ENCODE results near the gene FDXR.
"Not testable (repeated sequence)": the region's sequence is repeated elsewhere in the genome, so short reads cannot be mapped to it uniquely, and the experiment has no call there.

FDXR gene

DNA sequence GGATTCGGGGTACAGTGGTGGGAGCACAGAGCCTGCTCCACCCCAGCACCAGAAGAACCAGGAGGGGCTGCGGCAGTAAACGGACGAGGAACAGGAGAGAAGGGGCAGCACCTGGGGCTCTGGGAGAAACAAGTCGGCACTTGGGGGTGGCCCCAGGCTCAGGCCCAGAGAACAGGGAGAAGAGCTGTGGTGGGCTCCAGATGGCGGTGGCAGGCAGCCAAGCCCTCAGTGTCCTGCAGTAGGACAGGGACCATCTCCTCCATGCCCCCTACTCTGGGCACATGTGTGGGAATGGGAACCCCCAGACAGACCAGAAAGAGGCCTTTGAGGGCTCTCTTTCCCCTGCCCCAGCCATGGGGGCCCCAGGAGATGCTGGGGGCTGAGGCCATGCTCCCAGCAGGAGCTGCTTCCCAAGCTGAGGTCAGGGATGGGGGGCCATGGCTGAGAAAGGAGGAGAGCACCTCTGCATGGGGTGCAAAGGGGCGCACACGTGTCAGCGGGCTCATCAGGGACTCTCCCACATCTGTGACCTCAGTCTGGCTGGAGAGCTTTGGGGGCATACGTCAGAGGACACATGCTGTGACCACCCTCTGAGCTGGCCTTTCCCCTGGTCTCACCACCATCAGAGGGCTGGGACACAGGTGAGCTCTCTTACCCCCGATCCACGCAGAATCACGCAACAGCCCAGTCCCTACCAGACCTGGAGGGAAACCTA lies 43.5 kb upstream of the FDXR start:
- no peak overlapping the region for H3K27ac ChIP-seq
- peaks cover 51% of the 10 kb centered on the region for H3K27me3 ChIP-seq
- no peak overlapping the region for H3K4me3 ChIP-seq (ENCODE audit: low read depth in 1 of 2, low read length in 1 of 2)
- H3K9me3 ChIP-seq, result no peaks in the 10 kb centered on the region
- no peaks in the 10 kb centered on the region for H3K36me3 ChIP-seq
- no peaks in the 10 kb centered on the region for H3K4me1 ChIP-seq (ENCODE audit: control insufficient read depth in 1 of 2, insufficient read depth in 1 of 2, low read depth in 1 of 2, low read length in 1 of 2)
- no peak for TF ChIP-seq CTCF (IDR thresholded peaks at IDR 0.05)

DNA sequence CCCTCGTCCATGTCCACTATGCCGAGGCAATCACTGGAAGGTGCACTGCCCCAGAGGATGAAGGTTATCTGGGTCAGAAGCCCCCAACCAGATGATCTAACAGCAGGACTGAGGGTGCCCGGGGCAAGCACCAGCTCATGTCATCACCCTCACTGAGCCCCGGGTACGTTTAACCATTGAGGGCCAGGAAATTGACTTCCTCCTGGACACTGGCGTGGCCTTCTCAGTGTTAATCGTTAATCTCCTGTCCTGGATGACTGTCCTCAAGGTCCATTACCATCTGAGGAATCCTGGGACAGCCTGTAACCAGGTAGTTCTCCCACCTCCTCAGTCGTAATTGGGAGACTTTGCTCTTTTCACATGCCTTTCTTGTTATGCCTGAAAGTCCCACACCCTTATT lies 38.6 kb upstream of the FDXR start:
- not testable (repeated sequence) for H3K27ac ChIP-seq; H3K9me3 ChIP-seq; H3K4me1 ChIP-seq (ENCODE audit: control insufficient read depth in 1 of 2, insufficient read depth in 1 of 2, low read depth in 1 of 2, low read length in 1 of 2); H3K36me3 ChIP-seq; H3K4me3 ChIP-seq (ENCODE audit: low read depth in 1 of 2, low read length in 1 of 2)
- peaks cover 14% of the 10 kb centered on the region for H3K27me3 ChIP-seq

GRCh38 chr17:74909097-74909496 lies 36.3 kb upstream of the FDXR start:
- H3K9me3 ChIP-seq; H3K4me1 ChIP-seq (ENCODE audit: control insufficient read depth in 1 of 2, insufficient read depth in 1 of 2, low read depth in 1 of 2, low read length in 1 of 2); H3K36me3 ChIP-seq; H3K27ac ChIP-seq; H3K4me3 ChIP-seq (ENCODE audit: low read depth in 1 of 2, low read length in 1 of 2): not testable (repeated sequence)
- H3K27me3 ChIP-seq, result peaks cover 26% of the 10 kb centered on the region

- TF ChIP-seq CTCF (IDR thresholded peaks at IDR 0.05), result no peak
- Histone ChIP-seq H3K4me1 (ENCODE audit: control insufficient read depth in 1 of 2, insufficient read depth in 1 of 2, low read depth in 1 of 2, low read length in 1 of 2) (no peaks in the 10 kb centered on the region), H3K9me3 (no peaks in the 10 kb centered on the region), H3K4me3 (ENCODE audit: low read depth in 1 of 2, low read length in 1 of 2) (no peak overlapping the region), H3K27ac (no peak overlapping the region), H3K27me3 (peaks cover 47% of the 10 kb centered on the region), H3K36me3 (no peaks in the 10 kb centered on the region)
These were observed 34.2 kb upstream of the FDXR start for GRCh38 chr17:74907012-74907411.

- H3K9me3 ChIP-seq; H3K27ac ChIP-seq; H3K36me3 ChIP-seq; H3K4me1 ChIP-seq (ENCODE audit: control insufficient read depth in 1 of 2, insufficient read depth in 1 of 2, low read depth in 1 of 2, low read length in 1 of 2); H3K4me3 ChIP-seq (ENCODE audit: low read depth in 1 of 2, low read length in 1 of 2): not testable (repeated sequence)
- H3K27me3 ChIP-seq, result peaks cover 54% of the 10 kb centered on the region
These were observed 33.5 kb upstream of the FDXR start for GRCh38 chr17:74906214-74906793.

DNA sequence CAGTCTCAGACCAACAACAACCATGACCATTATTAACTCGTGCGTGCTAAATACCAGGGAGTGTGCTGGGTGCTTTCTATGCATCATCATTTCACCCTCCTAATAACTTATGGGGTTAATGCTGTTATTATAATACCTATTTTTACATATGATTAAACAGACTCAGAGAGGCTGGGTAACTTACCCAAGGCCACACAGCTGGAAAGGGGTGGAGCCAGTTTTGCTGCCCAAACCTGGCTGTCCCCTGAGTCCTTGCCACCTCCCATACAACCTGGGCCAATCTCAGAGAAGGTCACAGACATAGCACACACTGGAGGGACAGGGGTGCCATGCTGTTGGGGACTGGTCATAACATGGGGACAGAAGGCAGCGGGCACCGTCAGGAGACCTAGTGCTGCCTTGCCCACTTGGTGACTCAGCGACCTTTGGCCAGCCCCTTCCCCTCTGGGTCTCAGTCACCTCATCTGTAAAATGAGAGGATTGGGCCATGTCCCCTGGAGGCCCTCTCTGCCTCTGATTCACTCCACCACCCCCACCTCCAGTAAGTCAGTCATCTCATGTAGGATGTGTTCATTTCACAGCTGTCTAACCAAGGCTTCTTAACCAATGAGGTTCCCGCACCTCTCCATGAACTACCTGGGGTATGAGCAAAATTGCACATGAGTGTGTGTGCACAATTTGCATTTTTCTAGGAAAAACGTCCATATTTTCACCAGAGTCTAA lies 32.1 kb upstream of the FDXR start:
- no peaks in the 10 kb centered on the region for H3K4me1 ChIP-seq (ENCODE audit: control insufficient read depth in 1 of 2, insufficient read depth in 1 of 2, low read depth in 1 of 2, low read length in 1 of 2)
- no peak for TF ChIP-seq CTCF (IDR thresholded peaks at IDR 0.05)

GRCh38 chr17:74903671-74904070 lies 30.9 kb upstream of the FDXR start:
- no peak overlapping the region for H3K4me3 ChIP-seq (ENCODE audit: low read depth in 1 of 2, low read length in 1 of 2)
- TF ChIP-seq CTCF (IDR thresholded peaks at IDR 0.05), result no peak
- peaks cover 74% of the 10 kb centered on the region for H3K27me3 ChIP-seq
- H3K36me3 ChIP-seq, result no peaks in the 10 kb centered on the region
- no peak overlapping the region for H3K27ac ChIP-seq
- no peaks in the 10 kb centered on the region for H3K4me1 ChIP-seq (ENCODE audit: control insufficient read depth in 1 of 2, insufficient read depth in 1 of 2, low read depth in 1 of 2, low read length in 1 of 2)
- no peaks in the 10 kb centered on the region for H3K9me3 ChIP-seq

More for the DNA sequence above, 32.1 kb upstream of the FDXR start:
- Histone ChIP-seq H3K4me3 (ENCODE audit: low read depth in 1 of 2, low read length in 1 of 2) (no peak overlapping the region), H3K27ac (no peak overlapping the region), H3K27me3 (peaks cover 69% of the 10 kb centered on the region), H3K9me3 (no peaks in the 10 kb centered on the region), H3K36me3 (no peaks in the 10 kb centered on the region)
